ENCODE measurements around the gene PISD.
"Not testable (repeated sequence)": the region's sequence is repeated elsewhere in the genome, so short reads cannot be mapped to it uniquely, and the experiment has no call there.

PISD gene

GRCh38 chr22:31661851-31662667 lies at the start of gene PISD:
PISD (minus strand) TSS chr22:31662215; CDS start chr22:31662208, 7 bp downstream.
- H3K36me3 Mint-ChIP-seq: peaks cover 7 to 19% of the 10 kb centered on the region in 2 donors
- H3K27me3 Mint-ChIP-seq: no peaks in the 10 kb centered on the region
- peak within 1 kb of the TSS; percentile 88 to 94 for H3K4me3 Mint-ChIP-seq
- no peaks in the 10 kb centered on the region for H3K9me3 Mint-ChIP-seq
- DNase-seq (peak; percentile 95), ATAC-seq (replicated peaks) (peak; percentile 90 to 94)
- peak within 1 kb of the TSS; percentile 96 for H3K27ac Mint-ChIP-seq
- peaks cover 16 to 22% of the 10 kb centered on the region in 2 donors for H3K4me1 Mint-ChIP-seq

- H3K9me3 Mint-ChIP-seq; H3K4me1 Mint-ChIP-seq; H3K27me3 Mint-ChIP-seq; DNase-seq; ATAC-seq (replicated peaks); H3K4me3 Mint-ChIP-seq; H3K27ac Mint-ChIP-seq: not testable (repeated sequence)
- H3K36me3 Mint-ChIP-seq: peaks cover 40 to 42% of the 10 kb centered on the region in 2 donors
These were observed 49.2 kb upstream of the PISD start for GRCh38 chr22:31711226-31711625.

GRCh38 chr22:31707519-31707918 lies 45.5 kb upstream of the PISD start:
- Mint-ChIP-seq H3K9me3 (no peaks in the 10 kb centered on the region), H3K27ac (no peak overlapping the region), H3K4me3 (no peak overlapping the region), H3K4me1 (no peaks in the 10 kb centered on the region), H3K27me3 (no peaks in the 10 kb centered on the region), H3K36me3 (peaks cover 35 to 37% of the 10 kb centered on the region in 2 donors)
- no peak for DNase-seq
- no peak for ATAC-seq (replicated peaks)

- ATAC-seq (replicated peaks): no peak
- Mint-ChIP-seq H3K27ac (no peak overlapping the region), H3K4me1 (peaks cover 7 to 21% of the 10 kb centered on the region in 2 donors), H3K9me3 (no peaks in the 10 kb centered on the region), H3K36me3 (peaks cover 32 to 51% of the 10 kb centered on the region in 2 donors), H3K4me3 (no peak overlapping the region), H3K27me3 (no peaks in the 10 kb centered on the region)
- no peak for DNase-seq
These were observed 33.4 kb upstream of the PISD start for GRCh38 chr22:31695423-31695822.

- Mint-ChIP-seq H3K4me1 (peaks cover 7 to 21% of the 10 kb centered on the region in 2 donors), H3K36me3 (peaks cover 36 to 54% of the 10 kb centered on the region in 2 donors)
- ATAC-seq (replicated peaks); H3K9me3 Mint-ChIP-seq; H3K27me3 Mint-ChIP-seq; H3K4me3 Mint-ChIP-seq; H3K27ac Mint-ChIP-seq; DNase-seq: not testable (repeated sequence)
These were observed 32.0 kb upstream of the PISD start for GRCh38 chr22:31694046-31694445.

- peak; percentile 69 to 76 for ATAC-seq (replicated peaks)
- Mint-ChIP-seq H3K27me3 (no peaks in the 10 kb centered on the region), H3K36me3 (peaks cover 39 to 61% of the 10 kb centered on the region in 2 donors), H3K9me3 (no peaks in the 10 kb centered on the region), H3K4me1 (peaks cover 7 to 21% of the 10 kb centered on the region in 2 donors), H3K4me3 (no peak overlapping the region), H3K27ac (no peak overlapping the region)
- no peak for DNase-seq
These were observed 30.3 kb upstream of the PISD start for GRCh38 chr22:31692186-31692886.

GRCh38 chr22:31691408-31691807 lies 29.4 kb upstream of the PISD start:
- Mint-ChIP-seq H3K27me3 (no peaks in the 10 kb centered on the region), H3K27ac (peak overlapping the region; percentile 61), H3K36me3 (peaks cover 33 to 62% of the 10 kb centered on the region in 2 donors), H3K4me3 (no peak overlapping the region), H3K4me1 (peaks cover 7 to 21% of the 10 kb centered on the region in 2 donors), H3K9me3 (no peaks in the 10 kb centered on the region)
- DNase-seq (no peak), ATAC-seq (replicated peaks) (no peak)

- H3K27ac Mint-ChIP-seq: peak overlapping the region; percentile 25
- no peak overlapping the region for H3K4me3 Mint-ChIP-seq
- H3K4me1 Mint-ChIP-seq: peaks cover 0 to 6% of the 10 kb centered on the region in 2 donors
- ATAC-seq (replicated peaks) (no peak), DNase-seq (no peak)
- no peaks in the 10 kb centered on the region for H3K27me3 Mint-ChIP-seq
- no peaks in the 10 kb centered on the region for H3K9me3 Mint-ChIP-seq
- H3K36me3 Mint-ChIP-seq: peaks cover 17 to 55% of the 10 kb centered on the region in 2 donors
These were observed 21.4 kb upstream of the PISD start for GRCh38 chr22:31683181-31684105.

- no peak for DNase-seq
- H3K27me3 Mint-ChIP-seq: no peaks in the 10 kb centered on the region
- peak overlapping the region; percentile 25 for H3K27ac Mint-ChIP-seq
- no peak for ATAC-seq (replicated peaks)
- H3K4me1 Mint-ChIP-seq: peaks cover 0 to 6% of the 10 kb centered on the region in 2 donors
- H3K4me3 Mint-ChIP-seq: no peak overlapping the region
- H3K9me3 Mint-ChIP-seq: peaks cover 0 to 2% of the 10 kb centered on the region in 2 donors
- H3K36me3 Mint-ChIP-seq: peaks cover 17 to 53% of the 10 kb centered on the region in 2 donors
These were observed 20.7 kb upstream of the PISD start for GRCh38 chr22:31682751-31683150.

GRCh38 chr22:31681349-31682345 lies 19.6 kb upstream of the PISD start:
- Mint-ChIP-seq H3K4me3 (no peak overlapping the region), H3K27me3 (no peaks in the 10 kb centered on the region), H3K4me1 (peaks cover 5 to 9% of the 10 kb centered on the region in 2 donors), H3K36me3 (peaks cover 15 to 52% of the 10 kb centered on the region in 2 donors), H3K9me3 (peaks cover 2 to 3% of the 10 kb centered on the region in 2 donors), H3K27ac (no peak overlapping the region)
- no peak for DNase-seq
- no peak for ATAC-seq (replicated peaks)

GRCh38 chr22:31680861-31681341 lies 18.9 kb upstream of the PISD start:
- H3K4me3 Mint-ChIP-seq: no peak overlapping the region
- ATAC-seq (replicated peaks) (no peak), DNase-seq (no peak)
- no peaks in the 10 kb centered on the region for H3K27me3 Mint-ChIP-seq
- peaks cover 15 to 54% of the 10 kb centered on the region in 2 donors for H3K36me3 Mint-ChIP-seq
- peaks cover 13 to 14% of the 10 kb centered on the region in 2 donors for H3K4me1 Mint-ChIP-seq
- H3K9me3 Mint-ChIP-seq: peaks cover 3 to 6% of the 10 kb centered on the region in 2 donors
- H3K27ac Mint-ChIP-seq: no peak overlapping the region

- no peak overlapping the region for H3K27ac Mint-ChIP-seq
- DNase-seq (no peak), ATAC-seq (replicated peaks) (no peak)
- peaks cover 19 to 23% of the 10 kb centered on the region in 2 donors for H3K4me1 Mint-ChIP-seq
- peaks cover 5 to 37% of the 10 kb centered on the region in 2 donors for H3K36me3 Mint-ChIP-seq
- H3K27me3 Mint-ChIP-seq: no peaks in the 10 kb centered on the region
- H3K9me3 Mint-ChIP-seq: peaks cover 3 to 6% of the 10 kb centered on the region in 2 donors
- no peak overlapping the region for H3K4me3 Mint-ChIP-seq
These were observed 16.7 kb upstream of the PISD start for GRCh38 chr22:31678748-31679147.

GRCh38 chr22:31676700-31677099 lies 14.7 kb upstream of the PISD start:
- H3K4me3 Mint-ChIP-seq: peak overlapping the region; percentile 95 to 97
- H3K9me3 Mint-ChIP-seq: peaks cover 3 to 6% of the 10 kb centered on the region in 2 donors
- H3K36me3 Mint-ChIP-seq: peaks cover 5 to 25% of the 10 kb centered on the region in 2 donors
- H3K27me3 Mint-ChIP-seq: no peaks in the 10 kb centered on the region
- peak overlapping the region; percentile 98 for H3K27ac Mint-ChIP-seq
- peaks cover 17 to 28% of the 10 kb centered on the region in 2 donors for H3K4me1 Mint-ChIP-seq
- DNase-seq: peak; percentile 89
- ATAC-seq (replicated peaks): peak; percentile 100

Measured in stimulated activated naive B cell treated with anti-CD40 and anti-IgM and Interleukin-4, amounts not matched to agents 10 μg/mL and 1 μg/mL and 100 μg/mL, for 72 hours (primary cell).